ENCODE data around the gene VIPAS39. TPM values are rescaled to one million over a fixed set of nuclear protein-coding genes. Genes with fewer than 3 reads are reported as not detected.

The VIPAS39 gene
- total and polyA plus RNA-seq, 2 of the 13 experiments (the other 11 are each of a cell fraction or from before 2014, with no cell fraction given), result 13.3 to 21.5 TPM

GRCh38 chr14:77376771-77377501 lies 80.5 kb downstream of the VIPAS39 start, which contains the start of the genes SAMD15 and TMED8 (continued):
- TF ChIP-seq KLF6 (CRISPR knock-in tag; IDR thresholded peaks at IDR 0.05) (no peak), ZNF274 (CRISPR knock-in tag; IDR thresholded peaks at IDR 0.05) (no peak; the same call in 1 of the 2 replicates), HDAC6 (IDR thresholded peaks at IDR 0.05; ENCODE audit: low read depth, low read length) (no peak), MXD3 (CRISPR knock-in tag; IDR thresholded peaks at IDR 0.05) (0 out of 2 replicates have a peak, but pooled peaks have one; percentile 41), REPIN1 (CRISPR knock-in tag; IDR thresholded peaks at IDR 0.05; ENCODE audit: borderline replicate concordance, low read depth) (no peak), ZBED4 (CRISPR knock-in tag; IDR thresholded peaks at IDR 0.05; ENCODE audit: borderline replicate concordance) (no peak), HDAC2 (CRISPR knock-in tag; IDR thresholded peaks at IDR 0.05) (peak; percentile 25; the same call in 1 of the 2 replicates), FUBP1 (CRISPR knock-in tag; IDR thresholded peaks at IDR 0.05; ENCODE audit: borderline replicate concordance) (no peak), ZNF674 (CRISPR knock-in tag; IDR thresholded peaks at IDR 0.05; ENCODE audit: low read depth) (no peak), DMAP1 (CRISPR knock-in tag; IDR thresholded peaks at IDR 0.05) (peak; percentile 63; the same call in 1 of the 2 replicates), ZNF484 (CRISPR knock-in tag; IDR thresholded peaks at IDR 0.05; ENCODE audit: borderline replicate concordance, low read depth) (no peak), PITX1 (CRISPR knock-in tag; IDR thresholded peaks at IDR 0.05) (no peak), ZNF629 (CRISPR knock-in tag; conservative IDR thresholded peaks at IDR 0.05) (no peak), DBP (CRISPR knock-in tag; IDR thresholded peaks at IDR 0.05; ENCODE audit: not compliant biosample characterization) (no peak), MIER2 (CRISPR knock-in tag; IDR thresholded peaks at IDR 0.05) (no peak), RXRA (CRISPR knock-in tag; IDR thresholded peaks at IDR 0.05) (no peak), MTERF4 (CRISPR knock-in tag; IDR thresholded peaks at IDR 0.05) (no peak), ZFY (CRISPR knock-in tag; IDR thresholded peaks at IDR 0.05) (peak; percentile 90), THAP7 (CRISPR knock-in tag; IDR thresholded peaks at IDR 0.05) (no peak), ZNF678 (CRISPR knock-in tag; IDR thresholded peaks at IDR 0.05) (no peak; the same call in 1 of the 2 replicates), ZNF44 (CRISPR knock-in tag; IDR thresholded peaks at IDR 0.05) (no peak), ONECUT2 (CRISPR knock-in tag; IDR thresholded peaks at IDR 0.05) (no peak)
